AG04449 (cell line): ENCODE results near the gene TMEM164.

Experiments
- CTCF ChIA-PET: fragments of 350-600 bp; formaldehyde crosslinking; extraction: SDS; loops from one replicate; lab custom pipeline; 2021; ENCODE audit warnings: antibody characterized with exemption; lab: Yijun Ruan, JAX
- POLR2A ChIA-PET: fragments of 400-600, 350-600 bp; formaldehyde crosslinking; extraction: SDS; loops from one replicate; lab custom pipeline; 2020; ENCODE audit warnings: antibody characterized with exemption, inconsistent platforms; lab: Yijun Ruan, JAX
- DNase-seq: peaks from one replicate; pipeline ENCODE4 v3.0.0-alpha.2; 2010; ENCODE audit warnings: low read depth, low spot score
- H3K4me3 ChIP-seq: 2 replicates; pipeline ENCODE4 v1.5.1; 2011; ENCODE audit warnings: low read depth, mild to moderate bottlenecking, control low read depth, low read length
- CTCF ChIP-seq: IDR thresholded peaks from one replicate; pipeline ENCODE4 v1.5.1; 2011; ENCODE audit warnings: mild to moderate bottlenecking, moderate library complexity, low read length, control low read depth, inconsistent platforms; ENCODE audit not compliant: insufficient read depth; ENCODE audit errors: missing control alignments

TMEM164 gene

GRCh38 chrX:110087485-110088356 lies 84.8 kb downstream of the TMEM164 start:
- DNase-seq = peak; percentile 79
- no peak for TF ChIP-seq CTCF
- ChIA-PET POLR2A (interaction anchor here (1.4 to 1.8 kb wide), 2 partner anchors 10 to 85 kb away, joined by 3 to 5 read pairs; partner anchors contain the start of gene TMEM164), CTCF (interaction anchor here (1.2 kb wide), 1 partner anchor 321 kb away, joined by 3 read pairs; no protein-coding TSS in a partner anchor)
- H3K4me3 ChIP-seq = peak overlapping the region; percentile 37

GRCh38 chrX:110089656-110090403 lies 86.9 kb downstream of the TMEM164 start:
- CTCF ChIA-PET = interaction anchor here (0.6 kb wide), 1 partner anchor 57 kb away, joined by 3 read pairs; no protein-coding TSS in a partner anchor
- POLR2A ChIA-PET = no interaction called here
- TF ChIP-seq CTCF = no peak

GRCh38 chrX:110097920-110098319 lies 95.0 kb downstream of the TMEM164 start:
- POLR2A ChIA-PET = no interaction called here
- DNase-seq = no peak
- TF ChIP-seq CTCF = no peak
- CTCF ChIA-PET = interaction anchor here (0.9 kb wide), 1 partner anchor 49 kb away, joined by 3 read pairs; no protein-coding TSS in a partner anchor
- no peak overlapping the region for H3K4me3 ChIP-seq

More at GRCh38 chrX:110089656-110090403, 86.9 kb downstream of the TMEM164 start:
- no peak for DNase-seq
- H3K4me3 ChIP-seq = no peak overlapping the region

- POLR2A ChIA-PET = no interaction called here
- H3K4me3 ChIP-seq = no peak overlapping the region
- CTCF ChIA-PET = interaction anchor here (2.4 kb wide), 1 partner anchor 44 kb away, joined by 10 read pairs; no protein-coding TSS in a partner anchor
- no peak for TF ChIP-seq CTCF
- DNase-seq = no peak
Observed at GRCh38 chrX:110103344-110103743, 100.4 kb downstream of the TMEM164 start.

GRCh38 chrX:110104078-110104477 lies 101.2 kb downstream of the TMEM164 start:
- CTCF ChIA-PET = interaction anchor here (2.4 kb wide), 1 partner anchor 43 kb away, joined by 10 read pairs; no protein-coding TSS in a partner anchor
- POLR2A ChIA-PET = no interaction called here
- DNase-seq = no peak
- TF ChIP-seq CTCF = no peak
- no peak overlapping the region for H3K4me3 ChIP-seq
